Peyer's patch (tissue), 4 donors: Measurements from ENCODE around the gene TMEM100.

Source experiments
- POLR2A ChIP-seq, 2 donors: fragments of 450-650 bp; IDR thresholded peaks; one replicate each; pipeline ENCODE4 v1.5.1; 2017; ENCODE audit warnings: antibody characterized with exemption in 2 of 2, mild to moderate bottlenecking in 2 of 2, moderate library complexity in 2 of 2
- TF ChIP-seq, protein P1 (sequence below), 6 experiments: fragments of 450-650 bp in 4 of 6; fragments of 200-600 bp in 2 of 6; sonication (generic) in 1 of 6; IDR thresholded peaks; one replicate each; pipeline ENCODE4 v1.5.1; 2017 to 2019; ENCODE audit warnings: antibody characterized with exemption in 6 of 6, mild to moderate bottlenecking in 3 of 6, moderate library complexity in 1 of 6

DNA sequence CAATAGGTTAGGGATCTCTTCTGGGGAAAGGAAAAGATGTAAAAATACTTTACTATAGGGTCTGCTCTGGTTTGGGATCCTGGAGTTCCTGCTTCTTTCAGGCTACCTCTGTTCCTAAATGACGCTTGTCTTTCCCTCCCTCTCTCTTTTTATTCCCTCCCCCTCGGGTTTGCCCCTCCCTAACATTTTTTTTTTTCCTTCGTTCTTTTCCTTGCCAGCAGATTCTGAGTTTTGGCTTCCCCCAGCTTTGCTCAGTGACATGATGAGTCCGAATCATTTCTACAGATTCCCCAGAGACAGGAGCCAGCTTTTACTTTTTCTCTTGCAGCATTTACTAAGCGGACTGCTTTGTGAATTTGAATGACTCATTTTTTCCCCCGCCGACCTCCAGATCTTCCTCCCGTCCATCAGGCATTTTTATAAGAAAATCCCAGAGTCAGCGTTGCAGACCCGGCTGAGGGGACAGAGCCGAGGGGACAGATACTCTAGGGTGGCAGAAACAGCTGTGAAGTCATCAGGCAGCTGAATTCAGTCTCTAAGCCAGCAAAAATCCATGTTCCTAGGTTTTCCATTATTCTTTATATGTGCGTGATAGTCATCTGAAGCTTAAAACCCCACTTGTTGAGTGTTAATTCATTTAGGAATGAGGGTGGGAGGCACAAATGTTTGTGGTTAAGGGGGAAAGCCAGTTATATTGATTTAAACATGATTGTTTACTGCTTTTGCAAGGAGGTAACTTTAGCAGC is at the start of gene TMEM100:
- TF ChIP-seq, protein P1, sequence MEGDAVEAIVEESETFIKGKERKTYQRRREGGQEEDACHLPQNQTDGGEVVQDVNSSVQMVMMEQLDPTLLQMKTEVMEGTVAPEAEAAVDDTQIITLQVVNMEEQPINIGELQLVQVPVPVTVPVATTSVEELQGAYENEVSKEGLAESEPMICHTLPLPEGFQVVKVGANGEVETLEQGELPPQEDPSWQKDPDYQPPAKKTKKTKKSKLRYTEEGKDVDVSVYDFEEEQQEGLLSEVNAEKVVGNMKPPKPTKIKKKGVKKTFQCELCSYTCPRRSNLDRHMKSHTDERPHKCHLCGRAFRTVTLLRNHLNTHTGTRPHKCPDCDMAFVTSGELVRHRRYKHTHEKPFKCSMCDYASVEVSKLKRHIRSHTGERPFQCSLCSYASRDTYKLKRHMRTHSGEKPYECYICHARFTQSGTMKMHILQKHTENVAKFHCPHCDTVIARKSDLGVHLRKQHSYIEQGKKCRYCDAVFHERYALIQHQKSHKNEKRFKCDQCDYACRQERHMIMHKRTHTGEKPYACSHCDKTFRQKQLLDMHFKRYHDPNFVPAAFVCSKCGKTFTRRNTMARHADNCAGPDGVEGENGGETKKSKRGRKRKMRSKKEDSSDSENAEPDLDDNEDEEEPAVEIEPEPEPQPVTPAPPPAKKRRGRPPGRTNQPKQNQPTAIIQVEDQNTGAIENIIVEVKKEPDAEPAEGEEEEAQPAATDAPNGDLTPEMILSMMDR (IDR thresholded peaks at IDR 0.05): no peak
- no peak for TF ChIP-seq POLR2A (IDR thresholded peaks at IDR 0.05)
